Type B pancreatic cell (in vitro differentiated cells): ENCODE measurements around the gene NUBPL. TPM values are rescaled to one million over a fixed set of nuclear protein-coding genes. Genes with fewer than 3 reads are reported as not detected.

Source experiments
- DNase-seq: peaks from one replicate; pipeline ENCODE4 v3.0.0; 2021; ENCODE audit warnings: mixed read lengths; ENCODE audit not compliant: unreplicated experiment; ENCODE audit errors: extremely low spot score
- H3K27ac Mint-ChIP-seq: 2 replicates; pipeline ENCODE4 v1.8.0; 2021; ENCODE audit warnings: mild to moderate bottlenecking, mixed read lengths
- H3K27me3 Mint-ChIP-seq: 2 replicates; pipeline ENCODE4 v1.8.0; 2021; ENCODE audit warnings: mixed read lengths
- H3K36me3 Mint-ChIP-seq: 2 replicates; pipeline ENCODE4 v1.8.0; 2021; ENCODE audit warnings: mixed read lengths
- H3K4me1 Mint-ChIP-seq: one replicate; pipeline ENCODE4 v1.8.0; 2021; ENCODE audit warnings: mixed read lengths; ENCODE audit not compliant: unreplicated experiment
- H3K4me3 Mint-ChIP-seq: 2 replicates; pipeline ENCODE4 v1.8.0; 2021; ENCODE audit warnings: mild to moderate bottlenecking, mixed read lengths
- H3K9me3 Mint-ChIP-seq: 2 replicates; pipeline ENCODE4 v1.8.0; 2021; ENCODE audit warnings: mixed read lengths
- total RNA-seq: library from RNA; stranded (reverse); gene quantifications from 2 replicates; pipeline ENCODE4 v1.2.1, GENCODE V29; 2021; ENCODE audit warnings: low replicate concordance
- TF ChIP-seq, protein P1 (sequence below): fragments of 200-600 bp; sonication (generic); conservative IDR thresholded peaks from 2 replicates; pipeline ENCODE4 v1.5.0; 2021; ENCODE audit warnings: antibody characterized with exemption, mild to moderate bottlenecking

The NUBPL gene
- total RNA-seq, 1 donor from 2014 or later, result 16.5 TPM

DNA sequence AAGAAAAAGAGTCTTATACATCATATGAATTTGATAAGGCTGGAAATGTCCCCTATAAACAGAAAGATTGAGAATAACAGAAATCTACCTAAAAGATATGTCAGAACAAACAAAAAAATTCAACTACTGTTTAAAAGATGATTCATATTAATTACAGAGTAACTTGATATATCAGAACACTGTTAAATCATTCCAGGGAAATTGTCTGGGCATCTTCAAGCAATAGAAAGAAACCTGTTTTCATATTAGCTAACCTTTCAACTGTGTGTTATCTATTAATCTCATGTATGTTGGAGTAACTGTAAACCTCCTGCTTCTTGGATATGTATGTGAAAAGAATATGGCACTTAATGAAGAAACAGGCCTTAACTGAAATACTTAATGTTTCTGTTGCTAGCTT is 96.7 kb downstream of the NUBPL start:
- Mint-ChIP-seq H3K4me3 (no peak overlapping the region), H3K36me3 (peaks cover 13% of the 10 kb centered on the region)

DNA sequence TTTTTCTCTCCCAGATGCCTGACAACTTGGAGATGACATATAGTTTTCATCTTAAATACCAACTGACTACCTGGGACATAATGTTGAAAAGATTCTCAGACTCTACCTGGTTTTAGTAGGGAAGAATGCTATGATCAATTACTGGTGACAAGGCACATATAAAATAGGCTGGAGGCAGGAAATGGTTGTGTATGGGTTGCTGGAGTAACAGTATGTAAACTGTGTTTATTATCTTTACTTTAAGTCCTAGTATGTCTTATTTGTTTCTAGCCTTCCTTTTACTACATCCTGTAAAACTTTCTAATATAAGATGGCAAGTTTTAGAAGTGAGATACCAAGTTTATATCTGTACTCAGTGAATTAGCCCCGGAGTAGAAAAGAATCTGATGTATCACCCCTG is 98.1 kb downstream of the NUBPL start:
- H3K9me3 Mint-ChIP-seq, result no peaks in the 10 kb centered on the region
- no peaks in the 10 kb centered on the region for H3K27me3 Mint-ChIP-seq
- DNase-seq, result no peak
- no peak overlapping the region for H3K27ac Mint-ChIP-seq
- no peak overlapping the region for H3K4me3 Mint-ChIP-seq
- peaks cover 5% of the 10 kb centered on the region for H3K36me3 Mint-ChIP-seq
- TF ChIP-seq, protein P1, sequence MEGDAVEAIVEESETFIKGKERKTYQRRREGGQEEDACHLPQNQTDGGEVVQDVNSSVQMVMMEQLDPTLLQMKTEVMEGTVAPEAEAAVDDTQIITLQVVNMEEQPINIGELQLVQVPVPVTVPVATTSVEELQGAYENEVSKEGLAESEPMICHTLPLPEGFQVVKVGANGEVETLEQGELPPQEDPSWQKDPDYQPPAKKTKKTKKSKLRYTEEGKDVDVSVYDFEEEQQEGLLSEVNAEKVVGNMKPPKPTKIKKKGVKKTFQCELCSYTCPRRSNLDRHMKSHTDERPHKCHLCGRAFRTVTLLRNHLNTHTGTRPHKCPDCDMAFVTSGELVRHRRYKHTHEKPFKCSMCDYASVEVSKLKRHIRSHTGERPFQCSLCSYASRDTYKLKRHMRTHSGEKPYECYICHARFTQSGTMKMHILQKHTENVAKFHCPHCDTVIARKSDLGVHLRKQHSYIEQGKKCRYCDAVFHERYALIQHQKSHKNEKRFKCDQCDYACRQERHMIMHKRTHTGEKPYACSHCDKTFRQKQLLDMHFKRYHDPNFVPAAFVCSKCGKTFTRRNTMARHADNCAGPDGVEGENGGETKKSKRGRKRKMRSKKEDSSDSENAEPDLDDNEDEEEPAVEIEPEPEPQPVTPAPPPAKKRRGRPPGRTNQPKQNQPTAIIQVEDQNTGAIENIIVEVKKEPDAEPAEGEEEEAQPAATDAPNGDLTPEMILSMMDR, result no peak
- H3K4me1 Mint-ChIP-seq, result no peaks in the 10 kb centered on the region

More for the DNA sequence above, 96.7 kb downstream of the NUBPL start:
- TF ChIP-seq, protein P1, result no peak
- peaks cover 6% of the 10 kb centered on the region for H3K9me3 Mint-ChIP-seq
- no peak for DNase-seq
- no peak overlapping the region for H3K27ac Mint-ChIP-seq
- H3K4me1 Mint-ChIP-seq, result no peaks in the 10 kb centered on the region
- H3K27me3 Mint-ChIP-seq, result no peaks in the 10 kb centered on the region

DNA sequence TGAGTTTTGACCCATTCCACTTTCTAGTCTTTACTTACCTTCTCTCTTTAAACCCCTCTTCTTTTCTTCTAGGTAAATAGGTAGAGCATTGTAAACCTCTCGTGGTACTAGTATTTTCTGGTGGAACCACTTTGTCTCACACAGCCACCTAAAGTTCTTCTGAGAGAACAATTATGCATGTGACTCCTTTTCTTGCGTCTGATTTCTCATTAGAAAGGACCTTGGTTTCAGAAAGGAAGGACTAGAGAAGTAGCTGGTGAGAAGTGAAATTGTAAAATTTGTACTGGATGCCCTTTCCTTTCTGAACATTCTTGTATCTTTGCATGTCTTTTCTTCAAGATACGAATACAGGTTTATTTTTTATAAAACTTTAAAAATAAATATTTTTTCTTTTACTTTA is 99.0 kb downstream of the NUBPL start:
- Mint-ChIP-seq H3K27me3 (no peaks in the 10 kb centered on the region), H3K36me3 (peaks cover 7% of the 10 kb centered on the region), H3K4me3 (no peak overlapping the region), H3K9me3 (no peaks in the 10 kb centered on the region), H3K27ac (no peak overlapping the region), H3K4me1 (no peaks in the 10 kb centered on the region)
- no peak for DNase-seq
- TF ChIP-seq, protein P1, result no peak

DNA sequence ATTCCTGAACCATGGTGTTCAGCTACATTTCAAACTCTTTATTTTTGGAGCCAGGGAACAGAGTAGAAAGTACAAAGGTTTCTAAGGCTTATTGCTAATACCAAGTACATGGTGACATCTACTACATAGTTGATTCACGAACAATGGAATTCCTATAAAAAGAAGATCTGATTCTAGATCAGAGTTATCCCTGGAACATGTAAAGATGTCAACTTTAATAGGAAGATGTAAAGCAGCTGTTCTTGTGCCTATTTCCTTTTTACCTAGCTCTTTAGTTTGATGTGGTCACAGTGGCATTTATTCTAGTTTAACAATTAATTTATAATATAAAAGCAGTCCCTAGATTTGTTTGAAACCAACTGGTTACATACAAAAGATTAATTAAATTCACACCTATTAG is 99.5 kb downstream of the NUBPL start:
- Mint-ChIP-seq H3K36me3 (peaks cover 12% of the 10 kb centered on the region), H3K4me1 (no peaks in the 10 kb centered on the region), H3K27me3 (no peaks in the 10 kb centered on the region), H3K9me3 (no peaks in the 10 kb centered on the region), H3K4me3 (no peak overlapping the region), H3K27ac (no peak overlapping the region)
- no peak for DNase-seq
- TF ChIP-seq, protein P1, result no peak

DNA sequence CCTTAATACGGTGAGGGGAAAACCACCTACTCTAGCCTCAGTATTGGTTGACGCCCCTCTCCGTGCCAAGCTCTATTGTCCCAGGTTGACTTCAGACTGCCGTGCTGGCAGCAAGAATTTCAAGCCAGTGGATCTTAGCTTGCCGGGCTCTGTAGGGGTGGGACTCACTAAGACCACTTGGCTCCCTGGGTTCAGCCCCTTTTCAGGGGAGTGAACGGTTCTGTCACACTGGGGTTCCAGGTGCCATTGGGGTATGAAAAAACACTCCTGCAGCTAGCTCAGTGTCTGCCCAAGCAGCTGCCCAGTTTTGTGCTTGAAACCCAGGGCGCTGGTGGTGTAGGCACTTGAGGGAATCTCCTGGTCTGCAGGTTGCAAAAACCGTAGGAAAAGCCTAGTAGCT is 107.1 kb downstream of the NUBPL start:
- Mint-ChIP-seq H3K4me3 (no peak overlapping the region), H3K36me3 (peaks cover 21% of the 10 kb centered on the region), H3K4me1 (peaks cover 6% of the 10 kb centered on the region), H3K27ac (no peak overlapping the region), H3K27me3 (no peaks in the 10 kb centered on the region), H3K9me3 (peaks cover 8% of the 10 kb centered on the region)
- TF ChIP-seq, protein P1, result no peak
- no peak for DNase-seq

DNA sequence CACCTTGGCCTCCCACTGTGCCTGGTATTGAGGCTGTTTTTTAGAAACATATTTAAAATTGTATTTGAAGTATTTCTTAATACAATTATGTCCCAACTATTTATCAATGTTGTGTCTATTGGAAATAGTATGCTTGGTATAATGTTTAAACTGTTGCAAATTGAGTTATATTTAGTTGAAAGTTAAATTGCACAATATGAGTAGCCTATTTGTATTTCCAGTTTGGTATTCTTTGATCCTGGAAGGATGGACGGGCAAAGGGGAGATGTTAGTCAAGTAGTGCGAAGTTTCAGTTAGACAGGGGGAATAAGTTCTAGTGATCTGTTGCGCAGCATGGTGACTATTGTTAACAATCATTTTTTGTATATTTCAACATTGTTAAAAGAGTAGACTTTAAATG is 111.5 kb downstream of the NUBPL start:
- Mint-ChIP-seq H3K4me1 (no peaks in the 10 kb centered on the region), H3K36me3 (peaks cover 14% of the 10 kb centered on the region), H3K27ac (no peak overlapping the region), H3K27me3 (no peaks in the 10 kb centered on the region), H3K4me3 (no peak overlapping the region), H3K9me3 (no peaks in the 10 kb centered on the region)
- TF ChIP-seq, protein P1, result no peak
- DNase-seq, result no peak
